Measurements from ENCODE around the gene GGN. TPM values are rescaled to one million over a fixed set of nuclear protein-coding genes. Genes with fewer than 3 reads are reported as not detected.

The GGN gene
- total RNA-seq, 1 donor from 2014 or later, result 0.71 TPM

GRCh38 chr19:38389957-38390924 is 2.4 kb upstream of the GGN start:
- peaks cover 22% of the 10 kb centered on the region for H3K4me1 Mint-ChIP-seq (ENCODE audit: low read depth)
- H3K27ac Mint-ChIP-seq, result no peak overlapping the region
- peak overlapping the region; percentile 3 for H3K4me3 Mint-ChIP-seq (ENCODE audit: low read depth)
- intact Hi-C loops (cut with micrococcal nuclease), result loop anchor here (5.0 kb wide), 1 partner anchor 158 kb away; no protein-coding TSS in a partner anchor
- H3K9me3 Mint-ChIP-seq, result no peaks in the 10 kb centered on the region
- no peak for DNase-seq (ENCODE audit: low spot score)
- H3K27me3 Mint-ChIP-seq (ENCODE audit: low read depth), result peaks cover 25% of the 10 kb centered on the region
- H3K36me3 Mint-ChIP-seq (ENCODE audit: low read depth), result peaks cover 7% of the 10 kb centered on the region

DNA sequence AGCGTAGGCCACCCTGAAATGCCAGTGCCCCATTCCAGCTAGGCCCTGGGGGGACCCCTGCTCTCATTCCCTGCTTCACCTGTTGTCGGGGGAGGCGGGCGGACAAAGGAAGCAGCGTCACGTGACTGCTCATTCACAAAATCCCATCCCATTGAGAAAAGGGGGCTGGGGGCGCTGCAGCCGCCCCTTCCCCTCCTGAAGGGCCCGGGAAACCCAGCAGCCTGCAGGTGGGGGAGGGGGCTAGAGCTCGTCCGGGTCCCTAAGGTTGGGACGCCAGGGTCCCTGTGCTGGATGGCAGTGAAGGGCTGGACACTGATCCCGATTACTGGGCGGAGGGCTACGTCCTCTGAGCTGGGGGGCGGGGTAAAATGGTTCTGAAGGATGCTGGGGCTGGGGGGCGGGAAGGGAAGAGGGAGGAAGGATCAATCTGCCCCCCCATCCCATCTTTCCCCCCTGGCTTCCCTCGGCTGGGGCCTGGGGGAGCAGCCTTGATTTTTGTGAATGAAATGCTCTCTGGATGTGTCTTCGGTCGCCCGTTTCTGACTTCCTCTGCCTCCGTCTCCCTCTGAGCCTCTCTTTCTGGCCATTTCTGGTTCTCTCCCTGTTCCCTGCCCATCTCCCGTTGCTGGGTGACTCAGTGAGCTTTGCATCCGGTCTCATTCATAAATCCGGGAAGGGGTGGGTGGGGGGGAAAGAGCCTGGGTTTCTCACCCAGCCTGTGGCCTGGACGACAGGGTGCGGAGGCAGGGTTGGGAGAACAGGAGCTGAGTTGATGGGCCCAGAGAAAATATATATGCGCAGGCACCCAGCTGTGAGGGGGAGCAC is 1.5 kb upstream of the GGN start:
- Mint-ChIP-seq H3K27ac (no peak overlapping the region), H3K36me3 (ENCODE audit: low read depth) (peaks cover 15% of the 10 kb centered on the region), H3K4me3 (ENCODE audit: low read depth) (peak overlapping the region; percentile 54), H3K27me3 (ENCODE audit: low read depth) (peaks cover 25% of the 10 kb centered on the region), H3K9me3 (no peaks in the 10 kb centered on the region), H3K4me1 (ENCODE audit: low read depth) (peaks cover 18% of the 10 kb centered on the region)
- no peak for DNase-seq (ENCODE audit: low spot score)
- intact Hi-C loops (cut with micrococcal nuclease), result loop anchor here (5.0 kb wide), 1 partner anchor 157 kb away; no protein-coding TSS in a partner anchor

- Mint-ChIP-seq H3K4me3 (ENCODE audit: low read depth) (peak within 1 kb of the TSS; percentile 85), H3K36me3 (ENCODE audit: low read depth) (peaks cover 17% of the 10 kb centered on the region), H3K4me1 (ENCODE audit: low read depth) (peaks cover 13% of the 10 kb centered on the region), H3K9me3 (no peaks in the 10 kb centered on the region), H3K27me3 (ENCODE audit: low read depth) (peaks cover 21% of the 10 kb centered on the region), H3K27ac (peak within 1 kb of the TSS; percentile 54)
- intact Hi-C loops (cut with micrococcal nuclease), result loop anchor here (1.0 to 5.0 kb wide), 2 partner anchors 53 to 156 kb away; partner anchors contain the start of gene CATSPERG
- no peak for DNase-seq (ENCODE audit: low spot score)
Observed at GRCh38 chr19:38388349-38389100, 691 bp upstream of the GGN start, which contains the start of gene SPRED3. TSS of gene SPRED3 (plus strand) at chr19:38388697. CDS start at chr19:38390303, 1,606 bp downstream.

DNA sequence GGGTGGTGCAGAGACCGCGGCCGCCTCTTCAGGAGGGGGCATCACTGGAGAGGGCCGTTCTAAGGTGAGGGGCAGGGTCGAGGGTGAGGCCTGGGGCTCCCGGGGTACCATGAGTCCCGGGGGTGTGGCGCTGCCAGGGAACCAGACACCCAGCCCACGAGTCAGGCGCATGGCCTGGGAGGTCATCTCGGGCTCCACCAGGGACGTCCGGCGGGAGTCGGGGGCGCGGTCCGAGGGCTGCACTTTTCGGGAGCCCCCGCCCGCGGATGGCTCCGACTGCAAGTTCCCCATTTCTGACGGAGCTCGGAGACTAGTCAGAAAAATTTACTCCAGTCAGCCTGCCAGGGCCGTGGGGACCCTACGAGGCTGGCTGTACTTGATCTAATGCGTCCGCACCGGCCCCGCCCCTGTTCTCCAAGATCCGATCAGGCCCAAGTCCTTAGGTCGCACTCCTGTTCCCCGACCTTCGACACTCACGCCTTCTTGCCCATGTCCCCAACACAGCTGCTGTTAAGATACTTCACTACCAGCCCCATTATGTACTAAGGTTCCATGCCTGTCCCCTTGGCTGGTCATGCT is 774 bp downstream of the GGN start:
- peaks cover 8% of the 10 kb centered on the region for H3K4me1 Mint-ChIP-seq (ENCODE audit: low read depth)
- peak overlapping the region; percentile 78 for H3K4me3 Mint-ChIP-seq (ENCODE audit: low read depth)
- no peak for DNase-seq (ENCODE audit: low spot score)
- intact Hi-C loops (cut with micrococcal nuclease), result loop anchor here (1.0 to 5.0 kb wide), 2 partner anchors 13 to 155 kb away; partner anchors contain the start of gene PSMD8
- no peaks in the 10 kb centered on the region for H3K9me3 Mint-ChIP-seq
- peak overlapping the region; percentile 53 for H3K27ac Mint-ChIP-seq
- peaks cover 19% of the 10 kb centered on the region for H3K27me3 Mint-ChIP-seq (ENCODE audit: low read depth)
- peaks cover 29% of the 10 kb centered on the region for H3K36me3 Mint-ChIP-seq (ENCODE audit: low read depth)

- no peak for DNase-seq (ENCODE audit: low spot score)
- Mint-ChIP-seq H3K4me1 (ENCODE audit: low read depth) (peaks cover 8% of the 10 kb centered on the region), H3K36me3 (ENCODE audit: low read depth) (peaks cover 35% of the 10 kb centered on the region), H3K9me3 (no peaks in the 10 kb centered on the region), H3K27ac (no peak overlapping the region), H3K27me3 (ENCODE audit: low read depth) (peaks cover 18% of the 10 kb centered on the region), H3K4me3 (ENCODE audit: low read depth) (no peak overlapping the region)
- intact Hi-C loops (cut with micrococcal nuclease), result loop anchor here (5.0 kb wide), 1 partner anchor 154 kb away; no protein-coding TSS in a partner anchor
Observed at GRCh38 chr19:38386300-38386970, 1.4 kb downstream of the GGN start.

DNA sequence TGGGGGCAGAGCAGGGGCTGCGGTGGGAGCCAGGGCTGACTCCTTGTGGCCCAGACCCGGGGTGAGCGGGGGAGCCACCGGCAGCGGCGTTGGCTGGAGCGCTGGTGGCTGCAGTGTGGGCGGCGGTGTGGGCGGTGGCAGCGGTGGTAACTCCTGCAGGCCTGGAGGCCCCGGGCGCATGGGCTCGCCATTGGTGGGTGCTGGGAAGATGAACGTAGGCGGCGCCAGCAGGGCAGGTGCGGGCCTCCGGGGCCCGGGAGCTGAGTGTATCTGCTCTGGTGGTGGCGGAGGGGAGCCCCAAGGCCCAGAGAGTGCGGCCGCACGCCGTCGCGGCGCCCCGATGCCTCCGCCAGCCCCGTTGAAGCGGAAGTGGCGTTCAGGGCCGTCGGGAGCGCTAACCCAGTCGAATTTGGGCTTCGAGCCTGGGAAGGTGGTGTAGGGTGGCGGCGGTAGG is 2.0 kb downstream of the GGN start:
- H3K36me3 Mint-ChIP-seq (ENCODE audit: low read depth), result peaks cover 41% of the 10 kb centered on the region
- intact Hi-C loops (cut with micrococcal nuclease), result loop anchor here (5.0 kb wide), 1 partner anchor 154 kb away; no protein-coding TSS in a partner anchor
- H3K4me1 Mint-ChIP-seq (ENCODE audit: low read depth), result peaks cover 8% of the 10 kb centered on the region

GRCh38 chr19:38385057-38385803 is 2.6 kb downstream of the GGN start:
- H3K9me3 Mint-ChIP-seq, result no peaks in the 10 kb centered on the region
- DNase-seq (ENCODE audit: low spot score), result no peak
- peaks cover 45% of the 10 kb centered on the region for H3K36me3 Mint-ChIP-seq (ENCODE audit: low read depth)
- peaks cover 10% of the 10 kb centered on the region for H3K27me3 Mint-ChIP-seq (ENCODE audit: low read depth)
- intact Hi-C loops (cut with micrococcal nuclease), result loop anchor here (5.0 kb wide), 1 partner anchor 153 kb away; no protein-coding TSS in a partner anchor
- H3K27ac Mint-ChIP-seq, result no peak overlapping the region
- H3K4me1 Mint-ChIP-seq (ENCODE audit: low read depth), result peaks cover 8% of the 10 kb centered on the region
- no peak overlapping the region for H3K4me3 Mint-ChIP-seq (ENCODE audit: low read depth)

More for the DNA sequence above, 2.0 kb downstream of the GGN start:
- H3K27ac Mint-ChIP-seq, result no peak overlapping the region
- H3K9me3 Mint-ChIP-seq, result no peaks in the 10 kb centered on the region
- DNase-seq (ENCODE audit: low spot score), result no peak
- H3K27me3 Mint-ChIP-seq (ENCODE audit: low read depth), result peaks cover 12% of the 10 kb centered on the region
- H3K4me3 Mint-ChIP-seq (ENCODE audit: low read depth), result no peak overlapping the region

DNA sequence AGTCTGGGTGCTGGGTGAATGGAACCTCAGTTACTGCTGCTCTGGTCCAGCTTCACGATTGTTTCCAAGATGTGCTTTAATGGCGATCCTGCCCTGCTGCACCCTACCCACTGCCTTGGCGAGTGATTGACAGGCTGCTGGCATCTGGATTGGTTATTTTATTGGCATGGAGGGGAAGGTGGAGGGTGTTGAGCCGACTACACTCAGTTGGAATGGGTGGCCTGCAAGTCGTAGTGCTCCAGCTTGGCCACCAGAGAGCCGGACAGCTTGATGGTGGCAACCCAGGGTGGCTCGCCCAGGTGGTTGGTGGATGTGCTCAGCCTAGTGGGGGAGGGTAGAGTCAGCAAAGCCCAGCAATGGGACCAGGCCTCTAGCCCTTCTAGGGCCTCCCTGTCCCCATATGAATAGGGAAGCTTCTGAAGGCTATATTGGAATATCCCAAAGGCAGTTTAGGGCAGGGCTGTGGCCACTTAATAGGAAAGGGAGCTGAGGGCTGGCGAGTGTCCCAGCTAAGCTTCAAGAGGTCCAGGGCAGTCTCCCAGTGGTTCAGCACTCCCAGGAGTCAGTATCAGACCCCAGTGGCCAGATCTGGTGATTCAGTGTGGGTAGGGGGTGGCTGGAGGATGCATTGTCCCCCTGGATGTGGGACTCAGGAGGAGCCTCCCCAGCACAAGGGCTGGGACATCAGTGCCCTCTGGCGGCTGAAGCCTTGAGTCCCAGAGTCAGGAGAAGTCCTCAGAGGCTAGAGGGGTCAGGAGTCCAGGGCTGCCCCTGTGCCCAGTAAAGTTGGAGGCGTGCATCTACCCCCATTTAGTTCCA is 3.4 kb downstream of the GGN start:
- no peak overlapping the region for H3K27ac Mint-ChIP-seq
- DNase-seq (ENCODE audit: low spot score), result no peak
- H3K4me3 Mint-ChIP-seq (ENCODE audit: low read depth), result no peak overlapping the region
- peaks cover 50% of the 10 kb centered on the region for H3K36me3 Mint-ChIP-seq (ENCODE audit: low read depth)
- peaks cover 11% of the 10 kb centered on the region for H3K4me1 Mint-ChIP-seq (ENCODE audit: low read depth)
- H3K9me3 Mint-ChIP-seq, result no peaks in the 10 kb centered on the region
- H3K27me3 Mint-ChIP-seq (ENCODE audit: low read depth), result peaks cover 5% of the 10 kb centered on the region
- intact Hi-C loops (cut with micrococcal nuclease), result loop anchor here (5.0 kb wide), 1 partner anchor 152 kb away; no protein-coding TSS in a partner anchor

GRCh38 chr19:38383743-38384142 is 4.1 kb downstream of the GGN start:
- Mint-ChIP-seq H3K4me1 (ENCODE audit: low read depth) (peaks cover 11% of the 10 kb centered on the region), H3K27me3 (ENCODE audit: low read depth) (peaks cover 4% of the 10 kb centered on the region), H3K9me3 (no peaks in the 10 kb centered on the region), H3K27ac (no peak overlapping the region), H3K36me3 (ENCODE audit: low read depth) (peaks cover 57% of the 10 kb centered on the region), H3K4me3 (ENCODE audit: low read depth) (no peak overlapping the region)
- intact Hi-C loops (cut with micrococcal nuclease), result no loop called here
- no peak for DNase-seq (ENCODE audit: low spot score)

GRCh38 chr19:38383184-38383583 is 4.7 kb downstream of the GGN start:
- DNase-seq (ENCODE audit: low spot score), result no peak
- H3K4me3 Mint-ChIP-seq (ENCODE audit: low read depth), result no peak overlapping the region
- H3K4me1 Mint-ChIP-seq (ENCODE audit: low read depth), result peaks cover 10% of the 10 kb centered on the region
- H3K27ac Mint-ChIP-seq, result no peak overlapping the region
- peaks cover 57% of the 10 kb centered on the region for H3K36me3 Mint-ChIP-seq (ENCODE audit: low read depth)
- H3K9me3 Mint-ChIP-seq, result no peaks in the 10 kb centered on the region
- intact Hi-C loops (cut with micrococcal nuclease), result no loop called here
- peaks cover 3% of the 10 kb centered on the region for H3K27me3 Mint-ChIP-seq (ENCODE audit: low read depth)

Measured in activated T-helper 2 cell treated with anti-CD3 and anti-CD28 coated beads, Interferon-gamma antibody, Interleukin-2, Interleukin-4, amounts not matched to agents 10 μg/mL and 5 μg/mL and 100 μg/mL, durations not matched to agents 14 hours and 24 hours and 36 hours (primary cell).